Measurements from ENCODE around the gene HOXD11. TPM values are rescaled to one million over a fixed set of nuclear protein-coding genes. Genes with fewer than 3 reads are reported as not detected.

Gene HOXD11
- total and polyA plus RNA-seq, 9 of the 15 experiments (the other 6 are each of a cell fraction or from before 2014, with no cell fraction given) = not detected

- TF ChIP-seq REST (IDR thresholded peaks at IDR 0.05; ENCODE audit: borderline replicate concordance) = no peak
- TF ChIP-seq REST (CRISPR knock-in tag; IDR thresholded peaks at IDR 0.05; ENCODE audit: low read depth) = no peak
- no peak for TF ChIP-seq KAT2B (IDR thresholded peaks at IDR 0.05; ENCODE audit: low read depth, low read length)
- TF ChIP-seq ZNF197 (CRISPR knock-in tag; IDR thresholded peaks at IDR 0.05; ENCODE audit: low read depth) = no peak
- no peak for TF ChIP-seq SAP30 (IDR thresholded peaks at IDR 0.05; ENCODE audit: borderline replicate concordance, insufficient read depth, low read depth, low read length, poor library complexity, severe bottlenecking)
Measured at GRCh38 chr2:176089843-176090395, 17.2 kb upstream of the HOXD11 start (continued).

Measured in K562 (cell line).